GM19099 (cell line): Measurements from ENCODE around the gene ALPI.

Experiments
- POLR2A ChIP-seq: IDR thresholded peaks from 3 replicates; pipeline ENCODE4 v1.6.1; 2011; ENCODE audit warnings: low read depth; ENCODE audit not compliant: insufficient read length; ENCODE audit errors: extremely low read depth

ALPI gene

GRCh38 chr2:232438951-232439757 is 16.8 kb upstream of the ALPI start:
- no peak for TF ChIP-seq POLR2A

DNA sequence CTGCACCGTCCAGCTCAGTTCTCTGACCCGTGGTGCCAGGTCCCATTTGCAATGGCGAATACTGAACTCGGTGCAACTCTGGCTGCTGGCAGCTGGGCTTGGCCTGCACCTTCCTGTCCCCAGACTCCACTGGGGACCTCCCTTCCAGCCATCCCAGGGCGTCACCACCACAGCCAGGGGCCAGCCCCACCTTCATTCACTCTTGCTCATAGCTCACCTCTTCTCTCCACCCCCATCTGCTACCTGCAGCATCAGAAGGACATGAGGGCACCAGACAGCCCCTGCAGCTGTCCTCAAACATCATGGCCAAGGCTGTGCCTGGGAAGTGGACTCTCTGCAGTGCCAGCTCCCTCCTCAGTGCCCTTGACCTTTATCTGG is 16.2 kb upstream of the ALPI start:
- no peak for TF ChIP-seq POLR2A

DNA sequence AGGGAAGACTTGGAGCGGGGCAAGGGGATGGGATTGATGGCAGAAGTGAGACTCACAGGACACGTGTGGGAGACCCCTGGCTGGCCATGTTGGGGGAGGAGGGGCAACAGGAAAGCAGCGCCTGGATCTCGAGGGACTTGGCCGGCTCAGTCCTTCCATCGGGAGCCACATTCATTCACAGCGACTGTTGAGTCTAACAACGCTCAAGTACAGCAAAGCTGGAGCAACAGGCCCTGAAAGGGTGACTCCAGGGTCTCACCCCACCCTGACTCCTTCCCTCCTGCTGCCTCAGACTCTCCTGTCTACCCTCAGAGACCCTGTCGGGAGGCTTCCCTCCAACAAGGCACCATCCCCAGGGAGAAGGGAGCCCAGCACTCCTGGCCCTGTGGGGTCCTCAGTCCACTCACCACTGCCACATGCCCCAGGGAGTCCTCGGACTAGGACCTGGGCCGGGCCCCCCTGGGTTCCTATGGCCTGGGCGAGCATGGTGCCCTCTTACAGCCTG is 14.8 kb upstream of the ALPI start:
- TF ChIP-seq POLR2A = no peak

GRCh38 chr2:232444409-232445148 is 11.4 kb upstream of the ALPI start:
- TF ChIP-seq POLR2A = no peak

- TF ChIP-seq POLR2A = no peak
Observed at GRCh38 chr2:232447091-232447620, 8.8 kb upstream of the ALPI start.

DNA sequence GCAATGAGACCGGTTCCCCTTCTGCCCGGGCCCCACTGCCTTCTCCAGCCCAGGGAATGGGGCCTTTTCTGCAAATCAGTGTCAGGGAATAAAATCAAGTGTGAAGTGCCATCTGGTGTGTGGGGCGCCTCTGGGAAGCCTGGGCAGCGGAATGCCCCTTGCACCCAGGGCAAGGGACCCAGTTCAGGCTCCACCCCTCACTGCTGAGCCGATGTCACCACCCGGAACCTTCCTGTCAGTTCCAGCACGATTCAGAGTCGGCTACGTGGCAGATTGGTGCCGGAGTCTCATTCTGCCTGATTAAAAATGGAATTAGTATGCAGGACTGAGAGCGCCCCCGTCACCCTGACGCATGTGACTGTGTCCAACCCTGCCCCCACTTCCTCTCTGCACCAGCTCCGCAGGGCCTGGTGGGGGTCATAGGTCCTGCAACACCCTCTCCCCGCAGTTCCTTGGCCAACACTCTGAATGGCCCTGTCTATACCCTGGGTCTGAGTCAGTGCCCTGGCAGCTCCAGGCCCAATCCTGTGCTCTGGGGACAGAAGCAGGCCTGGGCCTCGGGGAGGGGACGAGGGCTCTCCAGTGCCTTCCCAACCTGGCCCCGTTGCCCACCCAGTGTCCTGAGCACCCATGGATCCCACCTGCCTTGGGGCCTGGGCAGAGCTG is 8.2 kb upstream of the ALPI start:
- no peak for TF ChIP-seq POLR2A

- TF ChIP-seq POLR2A = no peak
Observed at GRCh38 chr2:232448304-232448690, 7.7 kb upstream of the ALPI start.

- no peak for TF ChIP-seq POLR2A
Observed at GRCh38 chr2:232449964-232450363, 6.0 kb upstream of the ALPI start.

DNA sequence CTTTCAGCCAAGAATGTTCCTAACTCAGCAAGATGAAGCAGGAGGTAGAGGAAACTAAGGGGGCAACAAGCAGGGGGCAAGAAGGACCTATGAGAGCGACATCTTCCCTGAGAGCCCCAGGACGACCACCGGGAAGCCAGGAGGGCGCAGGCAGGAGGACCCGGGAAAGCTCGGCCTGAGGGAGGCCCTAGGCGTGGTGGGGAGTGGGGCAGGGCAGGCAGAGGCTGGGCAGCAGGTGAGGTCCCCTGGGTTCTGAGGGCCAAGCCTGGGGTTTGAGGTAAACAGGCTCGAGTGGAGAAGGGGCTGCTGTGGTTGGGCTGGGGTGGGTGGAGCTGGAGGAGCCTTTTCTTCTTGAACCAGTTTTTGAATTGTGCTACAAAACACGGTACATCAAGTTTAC is 1.3 kb upstream of the ALPI start:
- TF ChIP-seq POLR2A = no peak

DNA sequence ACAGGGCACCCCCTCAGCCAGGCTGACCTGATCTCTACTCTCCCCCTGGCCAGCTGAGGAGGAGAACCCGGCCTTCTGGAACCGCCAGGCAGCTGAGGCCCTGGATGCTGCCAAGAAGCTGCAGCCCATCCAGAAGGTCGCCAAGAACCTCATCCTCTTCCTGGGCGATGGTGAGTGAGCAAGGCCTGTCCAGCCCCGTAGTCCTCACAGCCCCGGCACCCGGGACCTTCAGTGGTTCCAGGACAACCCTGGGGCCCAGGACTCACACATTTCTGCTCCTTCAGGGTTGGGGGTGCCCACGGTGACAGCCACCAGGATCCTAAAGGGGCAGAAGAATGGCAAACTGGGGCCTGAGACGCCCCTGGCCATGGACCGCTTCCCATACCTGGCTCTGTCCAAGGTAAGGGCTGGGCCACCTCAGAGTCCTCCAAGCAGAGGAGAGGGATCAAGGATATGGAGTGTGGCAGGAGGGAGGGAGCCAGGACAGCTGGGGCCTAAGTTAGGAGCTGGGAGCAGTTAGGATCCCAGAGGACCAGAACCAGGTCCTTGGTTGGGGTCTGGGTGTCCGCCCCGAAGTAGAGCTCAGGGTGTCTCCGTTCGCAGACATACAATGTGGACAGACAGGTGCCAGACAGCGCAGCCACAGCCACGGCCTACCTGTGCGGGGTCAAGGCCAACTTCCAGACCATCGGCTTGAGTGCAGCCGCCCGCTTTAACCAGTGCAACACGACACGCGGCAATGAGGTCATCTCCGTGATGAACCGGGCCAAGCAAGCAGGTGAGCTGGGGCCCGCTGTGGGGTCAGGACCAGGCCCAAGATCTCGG is 555 bp downstream of the ALPI start:
- no peak for TF ChIP-seq POLR2A

DNA sequence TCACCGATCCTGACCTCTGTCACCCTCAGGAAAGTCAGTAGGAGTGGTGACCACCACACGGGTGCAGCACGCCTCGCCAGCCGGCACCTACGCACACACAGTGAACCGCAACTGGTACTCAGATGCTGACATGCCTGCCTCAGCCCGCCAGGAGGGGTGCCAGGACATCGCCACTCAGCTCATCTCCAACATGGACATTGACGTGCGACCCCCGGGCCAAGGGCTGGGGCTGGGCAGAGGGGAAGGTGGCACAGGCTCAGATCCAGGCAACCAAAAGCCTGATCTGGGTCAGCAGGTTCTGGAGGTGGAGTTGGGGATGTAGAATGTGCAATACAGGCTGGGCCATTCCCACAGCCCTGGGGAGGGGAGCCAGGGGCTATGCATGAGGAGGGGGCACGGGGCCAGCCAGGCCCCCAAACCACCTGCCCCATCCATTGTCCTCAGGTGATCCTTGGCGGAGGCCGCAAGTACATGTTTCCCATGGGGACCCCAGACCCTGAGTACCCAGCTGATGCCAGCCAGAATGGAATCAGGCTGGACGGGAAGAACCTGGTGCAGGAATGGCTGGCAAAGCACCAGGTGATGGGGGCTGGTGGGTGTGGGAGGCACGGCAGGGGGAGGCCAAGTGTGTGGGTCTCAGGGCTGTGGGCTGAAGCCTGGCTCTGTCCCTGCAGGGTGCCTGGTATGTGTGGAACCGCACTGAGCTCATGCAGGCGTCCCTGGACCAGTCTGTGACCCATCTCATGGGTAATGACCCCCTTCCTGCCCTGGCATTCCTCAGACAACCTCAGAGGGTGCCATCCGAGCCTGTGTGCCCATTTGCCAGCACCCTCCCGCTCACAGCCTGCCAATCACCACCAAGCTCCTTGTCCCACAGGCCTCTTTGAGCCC is 1.4 kb downstream of the ALPI start:
- TF ChIP-seq POLR2A = no peak

DNA sequence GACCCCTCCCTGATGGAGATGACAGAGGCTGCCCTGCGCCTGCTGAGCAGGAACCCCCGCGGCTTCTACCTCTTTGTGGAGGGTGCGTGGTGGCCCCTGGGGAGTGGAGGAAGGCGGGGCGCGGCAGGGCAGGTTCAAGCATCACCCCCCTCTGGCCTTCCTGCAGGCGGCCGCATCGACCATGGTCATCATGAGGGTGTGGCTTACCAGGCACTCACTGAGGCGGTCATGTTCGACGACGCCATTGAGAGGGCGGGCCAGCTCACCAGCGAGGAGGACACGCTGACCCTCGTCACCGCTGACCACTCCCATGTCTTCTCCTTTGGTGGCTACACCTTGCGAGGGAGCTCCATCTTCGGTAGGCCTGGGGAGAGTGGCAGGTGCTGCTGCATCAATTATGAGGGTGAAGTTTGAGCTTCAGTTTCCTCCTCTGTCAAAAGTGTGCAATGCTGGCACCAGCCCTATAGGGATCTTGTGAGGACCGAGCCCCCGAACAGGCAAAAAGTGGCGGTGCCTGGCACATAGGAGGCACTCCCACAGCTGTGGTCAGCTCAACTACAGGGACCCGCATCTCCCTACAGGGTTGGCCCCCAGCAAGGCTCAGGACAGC is 2.2 kb downstream of the ALPI start:
- no peak for TF ChIP-seq POLR2A

- TF ChIP-seq POLR2A = no peak
Observed at GRCh38 chr2:232458661-232459418, 2.9 kb downstream of the ALPI start.

GRCh38 chr2:232459419-232460035 is 3.6 kb downstream of the ALPI start:
- no peak for TF ChIP-seq POLR2A
